ENCODE data around the gene BCL2L2.
"Not testable (repeated sequence)": the region's sequence is repeated elsewhere in the genome, so short reads cannot be mapped to it uniquely, and the experiment has no call there.

The BCL2L2 gene, protein sequence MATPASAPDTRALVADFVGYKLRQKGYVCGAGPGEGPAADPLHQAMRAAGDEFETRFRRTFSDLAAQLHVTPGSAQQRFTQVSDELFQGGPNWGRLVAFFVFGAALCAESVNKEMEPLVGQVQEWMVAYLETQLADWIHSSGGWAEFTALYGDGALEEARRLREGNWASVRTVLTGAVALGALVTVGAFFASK

DNA sequence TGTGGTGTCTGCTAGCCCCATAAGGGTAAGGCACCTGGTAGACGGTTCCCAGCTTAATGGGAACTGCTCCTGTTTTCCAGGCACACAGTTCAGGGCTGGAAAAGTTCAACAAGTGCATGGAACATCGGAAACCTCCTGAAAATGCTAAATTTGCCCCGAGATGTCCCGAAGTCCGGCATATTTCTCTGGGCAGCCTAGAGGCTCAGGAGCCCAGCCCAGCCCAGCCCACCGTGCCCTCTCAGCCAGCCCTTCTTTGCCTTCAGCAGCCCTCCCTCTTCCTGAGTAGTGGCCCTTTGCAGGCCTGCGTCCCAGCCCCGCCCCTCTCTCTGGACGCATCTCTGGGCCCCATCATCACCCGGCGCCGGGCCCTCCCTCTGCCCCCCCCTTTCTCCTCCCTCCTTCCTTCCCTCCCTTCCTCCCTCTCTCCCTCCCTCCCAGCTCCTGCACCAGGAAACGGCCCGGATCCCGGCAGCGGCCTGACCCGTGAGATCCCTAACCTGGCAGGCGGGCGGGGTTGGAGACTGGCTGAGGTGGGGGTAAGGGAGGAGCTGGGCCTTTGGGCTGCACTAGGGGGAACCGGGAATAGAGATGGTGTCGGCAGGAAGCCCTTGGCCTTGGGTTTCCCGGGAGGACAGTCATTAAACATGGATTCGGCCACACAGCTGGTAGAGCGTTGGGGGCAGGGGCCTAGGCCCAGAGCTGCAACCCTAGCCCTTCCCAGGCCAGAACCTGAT, at the start of gene BCL2L2:
Gene BCL2L2, plus strand, starts transcription at position 422 of the 734 bp plus-strand sequence. CDS start 935 bp downstream, outside the sequence.
- in situ Hi-C loops (cut with HindIII; ENCODE audit: low sequenced_read_pairs), result no loop called here

DNA sequence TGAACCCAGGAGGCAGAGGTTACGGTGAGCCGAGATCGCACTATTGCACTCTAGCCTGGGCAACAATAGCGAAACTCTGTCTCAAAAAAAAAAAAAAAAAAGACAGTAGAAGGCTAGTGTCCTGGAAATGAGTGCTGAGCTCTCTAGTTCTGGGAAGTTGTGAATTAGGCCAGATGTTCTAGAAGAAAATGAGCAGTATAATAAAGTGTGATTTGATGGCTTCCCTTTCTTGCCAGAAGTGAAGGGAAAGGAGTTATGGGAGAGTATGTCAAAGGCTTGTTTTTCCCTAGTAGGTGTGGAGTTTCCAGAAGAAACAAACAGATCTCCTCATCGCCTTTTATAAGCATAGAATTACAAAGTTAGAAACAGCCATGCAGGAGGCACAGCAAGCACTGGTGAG, 48.4 kb upstream of the BCL2L2 start:
- in situ Hi-C loops (cut with HindIII; ENCODE audit: low sequenced_read_pairs), result no loop called here

DNA sequence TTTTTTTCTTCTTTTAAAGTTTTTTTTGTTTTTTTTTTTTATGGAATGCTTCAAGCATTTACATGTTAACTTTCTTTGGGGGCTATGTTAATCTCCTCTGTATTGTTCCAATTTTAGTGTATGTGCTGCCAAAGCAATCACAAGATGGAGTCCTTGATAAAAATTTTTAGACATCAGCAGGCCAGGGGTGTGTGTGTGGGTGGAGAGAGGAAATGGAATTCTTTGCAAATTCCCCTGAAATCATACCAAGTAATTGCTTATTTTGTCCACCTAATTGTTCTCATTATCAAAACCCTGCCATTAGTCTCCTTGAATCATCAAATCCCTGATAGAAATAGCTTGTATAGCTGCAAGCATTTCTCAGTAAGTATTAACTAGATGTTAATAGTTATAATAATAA, 47.2 kb upstream of the BCL2L2 start:
- in situ Hi-C loops (cut with HindIII; ENCODE audit: low sequenced_read_pairs), result no loop called here

DNA sequence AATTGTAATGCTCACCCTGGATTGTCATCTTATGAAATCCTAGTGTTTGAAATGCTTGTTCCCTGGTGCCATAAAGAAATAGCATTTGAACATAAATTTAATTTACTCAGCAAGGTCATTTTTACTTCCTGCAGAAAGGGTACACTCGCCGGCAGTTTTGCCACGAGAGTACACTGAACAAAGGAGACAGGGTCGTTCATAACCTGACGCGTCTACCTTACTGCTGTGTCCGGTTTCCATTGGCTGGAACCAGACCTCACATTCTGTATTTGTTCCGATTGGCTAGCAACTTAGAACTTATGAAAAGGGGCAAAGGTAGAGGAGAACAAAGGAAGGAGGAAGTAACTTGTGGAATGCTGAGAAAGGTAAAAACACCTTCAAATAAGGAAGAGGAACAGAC, 45.8 kb upstream of the BCL2L2 start:
- in situ Hi-C loops (cut with HindIII; ENCODE audit: low sequenced_read_pairs), result not testable (repeated sequence)

DNA sequence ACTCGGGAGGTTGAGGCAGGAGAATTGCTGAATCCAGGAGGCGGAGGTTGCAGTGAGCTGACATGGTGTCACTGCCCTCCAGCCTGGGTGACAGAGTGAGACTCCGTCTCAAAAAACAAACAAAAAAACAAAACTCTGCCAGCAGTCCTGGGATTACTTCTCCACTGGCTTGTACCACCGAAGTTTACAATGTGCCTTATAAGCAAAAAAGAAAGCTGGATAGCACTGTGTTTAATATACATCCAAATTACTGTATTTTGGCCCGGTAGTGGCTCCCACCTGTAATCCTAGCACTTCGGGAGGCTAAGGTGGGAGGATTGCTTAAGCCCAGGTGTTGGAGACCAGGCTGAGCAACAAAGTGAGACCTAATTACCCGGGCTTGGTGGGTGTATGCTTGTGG, 37.4 kb upstream of the BCL2L2 start:
- in situ Hi-C loops (cut with HindIII; ENCODE audit: low sequenced_read_pairs), result no loop called here

DNA sequence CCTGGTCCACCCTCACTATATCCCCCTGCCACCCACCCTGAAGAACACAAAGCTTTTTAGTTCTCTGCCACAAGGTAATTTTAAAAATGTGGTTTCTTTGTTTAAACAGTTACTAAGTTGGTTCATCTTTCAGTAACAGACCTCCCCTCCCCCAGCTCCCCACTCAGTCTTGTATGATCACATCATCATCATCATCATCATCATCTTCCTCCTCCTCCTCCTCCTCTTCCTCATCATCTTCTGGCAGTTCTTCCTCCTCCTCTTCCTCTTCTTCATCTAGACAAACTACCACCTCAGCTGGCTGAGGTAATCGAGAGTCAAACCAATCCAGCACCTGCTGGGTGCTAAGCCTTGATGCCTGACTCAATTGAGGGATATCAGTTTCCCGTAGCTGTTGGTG, 31.2 kb upstream of the BCL2L2 start:
- in situ Hi-C loops (cut with HindIII; ENCODE audit: low sequenced_read_pairs), result no loop called here

DNA sequence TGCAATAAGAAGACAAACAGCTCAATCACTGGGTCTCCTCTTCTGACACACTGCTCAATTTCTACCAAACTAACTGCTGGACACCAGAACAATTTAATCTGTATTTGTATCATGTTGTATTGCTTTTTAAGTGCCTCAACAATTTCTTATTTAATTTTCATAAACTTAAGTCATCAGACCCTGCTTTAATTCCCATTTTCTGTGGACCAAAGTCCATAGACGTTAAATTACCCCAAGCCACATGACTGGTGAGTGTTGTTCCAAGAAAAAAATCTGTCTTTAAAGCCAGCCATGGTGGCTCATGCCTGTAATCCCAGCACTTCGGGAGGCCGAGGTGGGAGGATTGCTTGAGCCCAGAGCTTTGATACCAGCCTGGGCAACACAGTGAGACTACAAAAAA, 29.4 kb upstream of the BCL2L2 start:
- in situ Hi-C loops (cut with HindIII; ENCODE audit: low sequenced_read_pairs), result no loop called here

DNA sequence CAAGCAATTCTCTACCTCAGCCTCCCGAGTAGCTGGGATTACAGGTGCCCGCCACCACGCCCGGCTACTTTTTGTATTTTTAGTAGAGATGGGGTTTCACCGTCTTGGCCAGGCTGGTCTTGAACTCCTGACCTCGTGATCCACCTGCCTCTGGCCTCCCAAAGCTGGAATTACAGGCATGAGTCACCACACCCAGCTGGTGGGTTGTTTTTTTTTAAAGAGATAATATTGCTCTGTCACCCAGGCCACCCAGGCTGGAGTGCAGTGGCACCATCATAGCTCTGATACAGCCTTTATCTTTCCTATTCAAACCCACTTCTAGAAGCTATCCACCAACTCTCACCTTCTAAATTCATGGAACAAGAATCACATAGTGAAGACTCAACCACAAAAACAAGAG, 28.7 kb upstream of the BCL2L2 start:
- in situ Hi-C loops (cut with HindIII; ENCODE audit: low sequenced_read_pairs), result not testable (repeated sequence)

DNA sequence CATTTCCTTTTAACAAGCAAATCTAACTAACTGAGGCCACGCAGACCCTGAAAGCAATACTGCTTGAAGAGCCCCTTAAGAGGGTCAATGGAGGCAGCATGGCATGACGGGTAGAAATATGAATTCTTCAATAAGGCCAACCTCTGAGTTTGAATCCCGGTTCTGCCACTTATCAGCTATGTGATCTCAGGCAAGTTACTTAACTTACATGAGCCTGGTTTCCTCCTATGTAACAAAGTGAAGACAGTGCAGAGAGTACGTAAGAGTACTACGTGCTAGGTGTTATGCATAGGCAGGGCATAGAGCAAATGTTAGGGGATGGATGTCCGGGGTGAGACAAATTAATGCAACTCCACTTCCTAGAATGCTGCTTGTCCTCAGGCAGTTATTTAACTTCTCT, 25.4 kb upstream of the BCL2L2 start:
- in situ Hi-C loops (cut with HindIII; ENCODE audit: low sequenced_read_pairs), result no loop called here

DNA sequence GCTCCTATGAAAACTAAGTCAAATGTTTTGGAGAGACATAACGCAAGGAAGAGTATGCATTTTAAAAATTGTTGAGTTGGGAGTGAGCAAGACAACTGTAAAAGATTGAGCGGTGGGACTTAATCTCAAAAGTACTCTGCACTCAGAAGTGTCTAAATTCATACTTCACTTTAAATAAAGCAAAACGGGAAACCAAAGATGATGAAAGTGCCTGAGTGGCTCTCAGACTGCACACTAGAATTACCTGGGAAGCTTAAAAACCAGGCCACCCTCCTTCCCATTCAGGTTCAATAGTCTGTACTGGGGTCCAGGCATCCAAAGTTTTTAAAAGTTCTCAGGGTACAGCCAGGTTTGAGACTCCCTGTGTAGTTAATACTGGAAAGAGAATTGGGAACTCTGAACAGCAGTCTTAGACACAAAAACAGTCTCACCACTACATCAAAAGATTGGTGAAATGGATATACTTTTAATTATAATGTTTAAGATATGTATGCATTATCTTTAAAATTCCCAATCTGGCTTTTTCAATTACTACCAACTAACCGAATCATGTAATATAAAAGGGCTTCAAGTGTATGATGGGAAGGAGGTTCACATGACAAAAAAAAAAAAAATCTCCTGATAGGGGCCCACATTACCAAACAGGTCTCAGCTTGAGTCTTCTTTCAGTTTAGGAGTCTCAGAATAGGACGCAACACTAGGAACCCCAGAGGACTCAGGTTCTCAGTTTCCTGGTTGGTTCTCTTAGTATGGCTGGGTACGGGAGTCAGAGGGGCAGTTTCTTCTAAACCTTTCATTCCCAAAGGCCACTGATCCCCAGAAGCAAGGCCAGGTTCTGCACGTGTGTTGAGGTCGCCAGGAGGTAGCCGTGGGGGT, 21.7 kb upstream of the BCL2L2 start:
- in situ Hi-C loops (cut with HindIII; ENCODE audit: low sequenced_read_pairs), result no loop called here

DNA sequence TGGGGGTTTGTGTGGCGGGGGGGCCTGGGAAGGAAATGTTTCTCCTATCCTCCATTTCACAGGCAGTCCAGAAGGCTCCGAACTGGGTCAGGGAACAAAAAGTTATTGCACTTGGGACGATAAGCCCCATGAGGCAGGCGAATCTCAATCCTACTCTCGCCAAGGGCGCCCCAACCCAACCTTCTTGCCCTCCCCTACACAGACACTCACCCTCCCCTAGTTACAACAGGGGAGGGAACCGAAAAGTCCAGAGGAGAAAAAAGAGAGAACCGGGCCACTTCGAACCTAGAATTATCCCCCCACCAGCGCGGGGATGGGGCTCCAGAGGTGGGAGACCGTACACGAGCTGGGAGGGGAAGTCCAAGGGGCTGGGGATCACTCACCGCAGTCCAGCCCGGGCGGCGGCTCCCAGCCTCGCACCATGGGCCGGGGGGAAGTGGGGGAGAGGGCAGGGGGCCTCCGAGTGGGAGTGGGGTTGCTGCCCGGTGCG, 21.1 kb upstream of the BCL2L2 start:
- in situ Hi-C loops (cut with HindIII; ENCODE audit: low sequenced_read_pairs), result no loop called here

DNA sequence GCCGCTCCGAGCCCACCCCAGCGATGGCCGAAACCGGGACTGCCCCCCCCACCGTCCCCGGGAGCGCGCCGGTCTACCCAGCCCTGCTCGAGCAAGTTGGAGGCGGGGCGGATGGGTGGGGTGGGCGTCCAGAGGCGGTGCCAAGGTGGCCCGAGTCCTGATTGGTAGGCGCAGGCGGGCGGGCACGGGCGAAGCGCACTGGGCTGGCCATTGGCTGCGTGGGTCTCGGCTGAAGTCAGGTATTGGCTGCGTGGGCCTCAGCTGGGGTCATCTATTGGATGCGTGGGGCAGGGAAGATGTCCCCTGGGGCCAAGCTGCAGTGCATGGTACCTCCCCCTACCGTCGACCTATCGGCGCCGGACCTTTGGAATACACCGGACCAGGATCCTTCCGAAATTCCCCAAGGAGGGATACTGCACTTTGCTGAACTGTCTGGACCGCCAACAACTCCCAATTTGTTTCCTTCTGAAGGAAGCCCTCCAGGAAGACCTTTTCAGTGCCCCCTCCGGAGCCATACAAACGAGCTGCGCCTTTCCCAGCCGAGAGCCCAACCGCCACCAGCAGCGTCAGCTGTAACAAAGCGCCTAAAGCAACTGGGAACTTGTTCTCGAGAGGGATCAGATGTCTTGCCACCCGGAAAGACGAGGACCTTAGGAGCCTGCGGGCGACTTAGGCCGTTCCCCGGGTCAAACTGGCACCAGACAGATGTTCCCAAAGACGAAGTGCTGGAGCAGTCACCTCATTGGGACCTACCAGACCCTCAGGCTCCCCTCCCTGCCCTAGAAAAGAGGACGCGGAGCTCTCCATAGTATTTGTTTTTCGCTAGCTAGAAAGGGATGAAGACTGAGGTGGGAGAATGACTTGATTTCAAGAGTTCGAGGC, 20.4 kb upstream of the BCL2L2 start, which contains the start of gene HOMEZ:
Gene HOMEZ, minus strand, starts transcription at position 113 of the 882 bp plus-strand sequence. CDS start 180 bp downstream, outside the sequence.
- in situ Hi-C loops (cut with HindIII; ENCODE audit: low sequenced_read_pairs), result no loop called here

DNA sequence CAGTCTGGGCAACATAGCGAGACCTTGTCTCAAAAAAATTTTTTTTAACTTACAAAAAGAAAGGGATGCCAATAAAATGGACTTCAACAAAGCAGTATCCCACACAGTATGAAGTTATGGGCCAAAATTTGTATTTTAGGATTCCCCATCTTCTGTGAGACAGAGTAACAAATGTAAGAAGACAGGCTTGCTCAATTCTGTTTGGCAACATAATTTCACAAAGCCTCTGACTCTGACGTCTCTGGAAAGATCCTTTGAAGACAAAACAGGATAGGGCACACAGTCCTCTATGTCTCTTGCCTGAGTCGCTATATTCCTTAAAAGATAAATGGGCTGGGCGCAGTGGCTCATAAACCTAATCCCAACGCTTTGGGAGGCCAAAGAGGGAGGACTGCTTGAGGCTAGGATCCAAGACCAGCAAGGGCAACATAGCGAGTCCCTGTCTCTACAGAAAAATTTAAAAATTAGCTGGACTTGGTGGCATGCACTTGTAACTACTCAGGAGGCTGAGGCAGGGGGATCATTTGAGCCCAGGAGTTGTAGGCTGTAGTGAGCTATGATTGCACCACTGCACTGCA, 19.6 kb upstream of the BCL2L2 start:
- in situ Hi-C loops (cut with HindIII; ENCODE audit: low sequenced_read_pairs), result no loop called here

DNA sequence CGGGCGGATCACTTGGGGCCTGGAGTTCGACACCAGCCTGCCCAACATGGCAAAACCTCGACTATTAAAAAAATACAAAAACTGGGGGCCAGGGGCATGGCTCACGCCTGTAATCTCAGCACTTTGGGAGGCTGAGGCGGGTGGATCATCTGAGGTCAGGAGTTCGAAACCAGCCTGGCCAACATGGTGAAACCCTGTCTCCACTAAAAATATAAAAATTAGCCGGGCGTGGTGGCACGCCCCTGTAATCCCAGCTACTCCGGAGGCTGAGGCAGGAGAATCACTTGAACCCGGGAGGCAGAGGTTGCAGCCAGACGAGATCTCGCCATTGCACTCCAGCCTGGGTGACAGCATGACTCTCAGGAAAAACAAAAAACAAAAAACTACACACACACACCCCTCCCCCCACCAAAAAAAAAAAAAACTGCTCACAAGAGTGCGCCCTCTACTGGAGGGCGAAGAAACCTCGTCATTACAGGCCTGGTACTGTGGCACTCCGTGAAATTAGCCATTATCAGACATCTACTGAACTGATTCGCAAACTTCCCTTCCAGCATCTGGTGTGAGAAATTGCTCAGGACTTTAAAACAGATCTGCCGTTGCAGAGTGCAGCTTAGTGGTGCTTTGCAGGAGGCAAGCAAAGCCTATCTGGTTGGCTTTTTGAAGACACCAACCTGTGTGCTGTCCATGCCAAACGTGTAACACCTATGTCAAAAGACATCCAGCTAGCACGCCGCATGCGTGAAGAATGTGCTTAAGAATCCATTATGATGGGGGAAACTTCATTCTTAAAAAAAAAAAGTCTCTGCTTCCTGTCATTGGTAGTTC, 11.7 kb upstream of the BCL2L2 start:
- in situ Hi-C loops (cut with HindIII; ENCODE audit: low sequenced_read_pairs), result no loop called here

DNA sequence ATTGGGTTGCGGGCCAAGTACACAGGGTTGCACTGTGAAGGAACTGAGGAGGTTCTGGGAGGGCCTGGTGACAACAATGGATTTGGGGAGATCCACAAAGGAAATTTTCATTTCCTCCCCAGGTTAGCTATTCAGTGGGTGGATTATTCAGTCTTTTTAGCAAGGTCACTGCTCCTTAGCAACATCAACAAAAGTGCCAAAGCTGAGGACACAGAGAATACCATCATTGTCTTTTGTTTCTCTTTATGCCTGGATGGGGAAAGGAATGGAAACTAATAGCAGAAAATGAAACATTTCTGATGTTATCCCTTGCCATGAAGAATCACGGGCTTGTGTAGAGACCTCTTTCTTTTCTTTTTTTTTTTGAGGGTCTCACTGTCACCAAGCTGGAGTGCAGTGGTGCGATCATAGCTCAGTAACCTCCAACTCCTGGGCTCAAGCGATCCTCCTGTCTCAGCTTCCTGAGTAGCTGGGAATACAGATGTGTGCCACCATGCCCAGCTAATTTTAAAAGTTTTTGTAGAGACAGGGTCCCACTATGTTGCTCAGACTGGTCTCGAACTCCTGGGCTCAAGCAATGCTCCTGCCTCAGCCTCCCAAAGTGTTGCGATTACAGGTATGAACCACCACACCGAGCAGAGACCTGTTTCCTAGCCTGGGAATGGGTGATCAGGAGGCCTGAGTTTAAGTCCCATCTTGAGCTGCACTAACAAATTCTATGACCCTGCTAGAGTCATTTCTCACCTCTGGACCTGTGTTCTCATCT, 10.4 kb upstream of the BCL2L2 start:
- in situ Hi-C loops (cut with HindIII; ENCODE audit: low sequenced_read_pairs), result no loop called here

DNA sequence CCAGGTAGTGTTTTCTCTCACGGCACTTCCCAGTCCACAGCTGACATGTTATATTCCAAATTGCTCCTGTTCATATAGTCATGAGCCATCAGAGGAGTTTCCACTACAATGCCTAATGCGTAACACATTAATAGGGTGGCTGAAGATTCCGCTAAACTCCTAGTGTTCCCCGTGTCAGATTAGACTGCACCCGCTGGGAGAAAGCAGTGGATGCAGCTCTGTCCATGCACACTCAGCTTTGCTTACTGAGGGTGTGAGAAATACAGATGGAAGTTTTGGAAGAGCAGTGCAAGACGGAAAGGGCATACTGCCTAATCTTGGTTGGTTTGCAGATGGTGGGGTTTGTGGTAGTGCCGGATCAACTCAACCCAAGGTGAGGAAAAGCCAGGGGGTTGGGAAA, 9.5 kb upstream of the BCL2L2 start:
- in situ Hi-C loops (cut with HindIII; ENCODE audit: low sequenced_read_pairs), result no loop called here

DNA sequence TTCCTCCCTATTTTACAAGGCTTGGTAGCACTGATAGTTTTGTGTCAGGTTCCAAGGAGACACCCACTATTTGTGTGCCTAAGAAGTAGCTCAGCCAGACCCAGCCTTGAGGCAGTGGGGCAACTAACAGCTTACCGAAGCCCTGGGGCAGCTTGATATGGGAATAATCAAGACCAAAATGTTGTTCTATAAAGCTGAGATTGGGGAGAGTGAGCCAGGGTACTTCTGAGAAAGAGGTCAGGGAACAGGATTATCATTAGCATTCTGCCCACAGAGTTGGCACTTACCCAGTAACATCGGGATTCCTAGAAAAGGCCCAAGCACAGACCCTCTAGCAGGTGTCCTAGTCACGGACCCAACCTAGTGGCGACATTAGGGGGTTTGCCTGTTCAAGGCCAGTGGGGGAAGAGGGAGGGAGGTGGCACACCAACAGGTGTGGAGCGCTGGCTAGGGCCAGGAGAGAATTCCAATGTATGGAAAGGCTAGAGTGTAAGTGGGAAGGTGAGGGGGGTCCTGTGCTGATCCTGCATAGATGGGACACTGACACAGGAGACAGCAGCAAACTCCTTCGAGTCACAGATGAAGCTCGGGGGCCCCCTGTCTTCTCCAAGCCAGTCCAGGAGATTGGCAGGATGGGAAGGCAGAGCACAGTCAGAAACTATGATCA, 8.9 kb upstream of the BCL2L2 start:
- in situ Hi-C loops (cut with HindIII; ENCODE audit: low sequenced_read_pairs), result no loop called here
